PC-9 (cell line): ENCODE measurements around the gene FUT4. TPM values are rescaled to one million over a fixed set of nuclear protein-coding genes. Genes with fewer than 3 reads are reported as not detected.

Experiments used
- BruUV-seq: library from RNA; stranded (reverse); fragments of 400-500 nt; replicated peaks from 2 replicates; lab custom pipeline; 2021; lab: Mats Ljungman, UMichigan
- CTCF ChIA-PET: fragments of 300-600 bp; sonication (Branson Sonifier 250); formaldehyde crosslinking; loops from one replicate; lab custom pipeline; 2022; ENCODE audit warnings: antibody characterized with exemption; lab: Charles Lee
- POLR2A ChIA-PET: fragments of 300-600 bp; sonication (Branson Sonifier 250); formaldehyde crosslinking; loops from one replicate; lab custom pipeline; 2022; ENCODE audit warnings: antibody characterized with exemption; ENCODE audit not compliant: unreplicated experiment; lab: Charles Lee
- DNase-seq, 2 experiments: peaks; one replicate each; pipeline versions ENCODE4 v3.0.0 to v3.0.0-alpha.2; 2015 to 2022; ENCODE audit warnings: mixed read lengths in 1 of 2
- H2AFZ ChIP-seq: fragments of 200-600 bp; sonication (generic); 2 replicates; pipeline ENCODE4 v1.8.1; 2017; ENCODE audit warnings: antibody characterized with exemption
- H3F3A ChIP-seq: fragments of 200-600 bp; sonication (generic); 2 replicates; pipeline ENCODE4 v1.8.1; 2017; ENCODE audit warnings: antibody characterized with exemption, mild to moderate bottlenecking, low read depth; ENCODE audit not compliant: insufficient read depth
- H3K27ac ChIP-seq: fragments of 200-600 bp; sonication (generic); 2 replicates; pipeline ENCODE4 v1.6.1; 2016; ENCODE audit warnings: mixed run types
- H3K27me3 ChIP-seq: fragments of 200-600 bp; sonication (generic); 2 replicates; pipeline ENCODE4 v1.6.1; 2016; ENCODE audit warnings: low read depth, mixed run types; ENCODE audit not compliant: insufficient read depth
- H3K36me3 ChIP-seq: fragments of 200-600 bp; sonication (generic); 2 replicates; pipeline ENCODE4 v1.6.1; 2016; ENCODE audit warnings: low read depth, mixed run types
- H3K4me1 ChIP-seq: fragments of 200-600 bp; sonication (generic); replicated peaks from 2 replicates; pipeline ENCODE4 v1.6.1; 2016; ENCODE audit warnings: mixed run types; ENCODE audit not compliant: insufficient read depth
- H3K4me2 ChIP-seq: fragments of 200-600 bp; sonication (generic); 2 replicates; pipeline ENCODE4 v1.6.1; 2017; ENCODE audit warnings: mixed run types
- H3K4me3 ChIP-seq: fragments of 200-600 bp; sonication (generic); 2 replicates; pipeline ENCODE4 v1.6.1; 2016; ENCODE audit warnings: mixed run types
- H3K79me2 ChIP-seq: fragments of 200-600 bp; sonication (generic); 2 replicates; pipeline ENCODE4 v1.6.1; 2017; ENCODE audit warnings: low read depth, mixed run types
- H3K9me2 ChIP-seq: fragments of 200-600 bp; sonication (generic); 2 replicates; pipeline ENCODE4 v1.8.1; 2017; ENCODE audit warnings: mild to moderate bottlenecking; ENCODE audit not compliant: insufficient read depth
- H3K9me3 ChIP-seq: fragments of 200-600 bp; sonication (generic); 2 replicates; pipeline ENCODE4 v1.8.1; 2016; ENCODE audit warnings: low read depth; ENCODE audit not compliant: insufficient read depth
- H4K20me1 ChIP-seq: fragments of 200-600 bp; sonication (generic); 2 replicates; pipeline ENCODE4 v1.8.1; 2017; ENCODE audit not compliant: insufficient read depth
- EZH2 ChIP-seq: fragments of 200-600 bp; sonication (generic); IDR thresholded peaks from 2 replicates; pipeline ENCODE4 v1.8.0; 2017; ENCODE audit warnings: antibody characterized with exemption, low read depth
- intact Hi-C: fragments of 100-400 bp; cut with micrococcal nuclease; formaldehyde crosslinking; loops from one replicate; pipeline ENCODE4 v1.10.0; 2022; ENCODE audit not compliant: unreplicated experiment
- total RNA-seq: library from RNA; stranded (reverse); gene quantifications from 2 replicates; pipeline ENCODE4 v1.2.3, GENCODE V29; 2021
- TF ChIP-seq, protein P1 (sequence below): fragments of 200-600 bp; sonication (generic); conservative IDR thresholded peaks from 2 replicates; pipeline ENCODE4 v1.6.1; 2017; ENCODE audit warnings: mixed run types, antibody characterized with exemption, mild to moderate bottlenecking, moderate library complexity

FUT4 gene
- total RNA-seq, 1 experiment from 2014 or later, result 1.9 TPM

DNA sequence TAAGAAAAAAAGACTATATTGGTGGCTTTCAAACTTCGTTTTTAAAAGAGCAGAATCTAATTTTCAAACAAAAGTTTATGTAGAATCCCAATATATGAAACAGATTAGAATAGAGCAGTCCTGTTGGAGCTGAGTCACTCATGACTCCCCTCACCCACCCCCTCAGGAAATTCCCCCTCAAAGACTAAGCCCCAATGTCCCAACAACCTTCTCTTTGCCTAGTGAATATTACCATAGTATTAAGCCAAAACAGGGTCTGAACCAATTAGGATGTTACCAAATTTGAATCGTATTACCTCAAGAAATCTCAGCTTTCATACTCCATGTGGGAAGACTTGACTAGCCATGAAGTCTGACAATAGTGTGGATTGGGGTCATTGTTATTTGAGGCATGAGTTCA, 15.6 kb downstream of the FUT4 start:
- H3K27me3 ChIP-seq, result no peaks in the 10 kb centered on the region
- no peaks in the 10 kb centered on the region for H4K20me1 ChIP-seq
- BruUV-seq, result no TSS peak
- no peak overlapping the region for H3K27ac ChIP-seq
- H3K4me2 ChIP-seq, result no peak overlapping the region
- no peak overlapping the region for H2AFZ ChIP-seq
- TF ChIP-seq EZH2, result no peak
- TF ChIP-seq, protein P1, sequence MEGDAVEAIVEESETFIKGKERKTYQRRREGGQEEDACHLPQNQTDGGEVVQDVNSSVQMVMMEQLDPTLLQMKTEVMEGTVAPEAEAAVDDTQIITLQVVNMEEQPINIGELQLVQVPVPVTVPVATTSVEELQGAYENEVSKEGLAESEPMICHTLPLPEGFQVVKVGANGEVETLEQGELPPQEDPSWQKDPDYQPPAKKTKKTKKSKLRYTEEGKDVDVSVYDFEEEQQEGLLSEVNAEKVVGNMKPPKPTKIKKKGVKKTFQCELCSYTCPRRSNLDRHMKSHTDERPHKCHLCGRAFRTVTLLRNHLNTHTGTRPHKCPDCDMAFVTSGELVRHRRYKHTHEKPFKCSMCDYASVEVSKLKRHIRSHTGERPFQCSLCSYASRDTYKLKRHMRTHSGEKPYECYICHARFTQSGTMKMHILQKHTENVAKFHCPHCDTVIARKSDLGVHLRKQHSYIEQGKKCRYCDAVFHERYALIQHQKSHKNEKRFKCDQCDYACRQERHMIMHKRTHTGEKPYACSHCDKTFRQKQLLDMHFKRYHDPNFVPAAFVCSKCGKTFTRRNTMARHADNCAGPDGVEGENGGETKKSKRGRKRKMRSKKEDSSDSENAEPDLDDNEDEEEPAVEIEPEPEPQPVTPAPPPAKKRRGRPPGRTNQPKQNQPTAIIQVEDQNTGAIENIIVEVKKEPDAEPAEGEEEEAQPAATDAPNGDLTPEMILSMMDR, result no peak
- H3K79me2 ChIP-seq, result no peaks in the 10 kb centered on the region
- H3K9me2 ChIP-seq, result no peaks in the 10 kb centered on the region; the same call in 1 of the 2 replicates
- no peaks in the 10 kb centered on the region for H3K9me3 ChIP-seq
- no peak overlapping the region for H3K4me3 ChIP-seq
- no peaks in the 10 kb centered on the region for H3K36me3 ChIP-seq
- H3F3A ChIP-seq, result no peaks in the 10 kb centered on the region
- ChIA-PET POLR2A (no interaction called here), CTCF (no interaction called here)
- DNase-seq, result no peak
- H3K4me1 ChIP-seq, result 0 out of 2 replicates have a peak, but pooled peaks cover 6% of the 10 kb centered on the region
- intact Hi-C loops, result no loop called here

DNA sequence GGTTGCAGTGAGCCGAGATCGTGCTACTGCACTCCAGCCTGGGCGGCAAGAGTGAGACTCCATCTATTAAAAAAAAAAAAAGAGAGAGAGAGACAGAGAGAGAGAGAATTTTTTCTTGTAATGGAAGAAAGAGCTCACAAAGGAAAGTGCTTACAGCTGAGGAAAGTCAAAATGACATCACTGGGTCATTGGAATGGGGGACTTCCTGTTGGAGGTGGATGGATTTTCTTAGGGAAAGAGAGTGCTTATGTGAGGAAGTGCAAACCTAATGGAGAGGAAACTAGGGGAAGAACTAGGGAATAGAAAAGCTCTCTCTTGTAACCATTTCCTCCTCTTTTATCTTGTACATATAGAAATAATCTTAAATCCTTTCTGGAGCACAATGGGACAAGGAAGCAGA, 17.1 kb downstream of the FUT4 start:
- CTCF ChIA-PET, result no interaction called here
- Histone ChIP-seq H3K4me1 (0 out of 2 replicates have a peak, but pooled peaks cover 6% of the 10 kb centered on the region), H3K4me2 (no peak overlapping the region), H3K27ac (no peak overlapping the region), H3K27me3 (no peaks in the 10 kb centered on the region), H3F3A (no peaks in the 10 kb centered on the region), H4K20me1 (no peaks in the 10 kb centered on the region), H3K79me2 (no peaks in the 10 kb centered on the region), H3K9me2 (no peaks in the 10 kb centered on the region; the same call in 1 of the 2 replicates), H3K36me3 (no peaks in the 10 kb centered on the region), H3K9me3 (no peaks in the 10 kb centered on the region), H3K4me3 (no peak overlapping the region), H2AFZ (no peak overlapping the region)
- no TSS peak for BruUV-seq
- intact Hi-C loops, result no loop called here
- POLR2A ChIA-PET, result interaction anchor here (0.6 kb wide), 1 partner anchor 61 kb away, joined by 4 read pairs; no protein-coding TSS in a partner anchor
- DNase-seq, result no peak
- TF ChIP-seq EZH2, result no peak
- TF ChIP-seq, protein P1, result no peak

DNA sequence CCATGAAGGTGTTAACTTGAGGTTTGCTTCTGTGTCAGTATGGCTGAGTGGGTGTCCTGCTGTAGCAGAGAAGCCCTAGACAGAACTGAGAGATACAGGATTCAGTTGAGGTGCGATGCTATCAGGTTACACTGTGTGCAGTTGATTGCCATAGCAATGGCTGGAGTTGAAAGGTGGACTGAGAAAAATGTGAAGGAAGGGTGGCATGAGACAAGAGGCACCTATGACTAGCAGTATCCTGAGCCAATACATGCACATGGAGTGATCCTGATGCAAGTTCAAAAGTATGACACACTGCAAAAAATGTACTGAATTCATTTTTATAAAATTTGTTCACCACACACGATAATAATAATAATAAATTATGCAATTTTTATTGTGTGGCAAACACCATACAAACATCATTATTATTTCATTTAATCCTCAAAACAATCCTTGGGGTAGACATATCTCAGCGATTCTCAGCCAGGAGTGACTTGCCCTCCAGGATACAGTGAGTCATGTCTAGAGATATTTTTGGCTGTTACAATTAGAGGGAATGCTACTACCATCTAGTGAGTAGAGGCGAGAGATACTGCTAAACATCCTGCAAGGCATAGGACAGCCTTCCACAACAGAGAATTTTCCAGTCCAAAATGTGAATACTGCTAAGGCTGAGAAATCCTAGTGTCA, 19.6 kb downstream of the FUT4 start:
- no peaks in the 10 kb centered on the region for H3K9me3 ChIP-seq
- H3K79me2 ChIP-seq, result no peaks in the 10 kb centered on the region
- ChIA-PET POLR2A (no interaction called here), CTCF (interaction anchor here (0.6 kb wide), 1 partner anchor 25 kb away, joined by 3 read pairs; no protein-coding TSS in a partner anchor)
- no peaks in the 10 kb centered on the region for H3F3A ChIP-seq
- H3K4me1 ChIP-seq, result 0 out of 2 replicates have a peak, but pooled peaks cover 6% of the 10 kb centered on the region
- no peaks in the 10 kb centered on the region for H3K27me3 ChIP-seq
- no peak overlapping the region for H2AFZ ChIP-seq
- no peaks in the 10 kb centered on the region for H4K20me1 ChIP-seq
- H3K27ac ChIP-seq, result no peak overlapping the region
- H3K9me2 ChIP-seq, result no peaks in the 10 kb centered on the region
- H3K4me3 ChIP-seq, result no peak overlapping the region
- TF ChIP-seq, protein P1, result no peak
- no peak for TF ChIP-seq EZH2
- intact Hi-C loops, result no loop called here
- peak in 1 of 2 experiments; percentile 59 for DNase-seq
- H3K36me3 ChIP-seq, result no peaks in the 10 kb centered on the region
- H3K4me2 ChIP-seq, result no peak overlapping the region
- no TSS peak for BruUV-seq
